ENCODE measurements around the gene PRSS33. TPM values are rescaled to one million over a fixed set of nuclear protein-coding genes. Genes with fewer than 3 reads are reported as not detected.

The PRSS33 gene, protein sequence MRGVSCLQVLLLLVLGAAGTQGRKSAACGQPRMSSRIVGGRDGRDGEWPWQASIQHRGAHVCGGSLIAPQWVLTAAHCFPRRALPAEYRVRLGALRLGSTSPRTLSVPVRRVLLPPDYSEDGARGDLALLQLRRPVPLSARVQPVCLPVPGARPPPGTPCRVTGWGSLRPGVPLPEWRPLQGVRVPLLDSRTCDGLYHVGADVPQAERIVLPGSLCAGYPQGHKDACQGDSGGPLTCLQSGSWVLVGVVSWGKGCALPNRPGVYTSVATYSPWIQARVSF
- under 1 TPM; 0.13 TPM for total RNA-seq

GRCh38 chr16:2787406-2787805, at the start of gene PRSS33:
PRSS33 (minus strand) TSS chr16:2787560; CDS start chr16:2786547, 1,013 bp downstream.
- ChIA-PET POLR2A (no interaction called here), CTCF (no interaction called here)

DNA sequence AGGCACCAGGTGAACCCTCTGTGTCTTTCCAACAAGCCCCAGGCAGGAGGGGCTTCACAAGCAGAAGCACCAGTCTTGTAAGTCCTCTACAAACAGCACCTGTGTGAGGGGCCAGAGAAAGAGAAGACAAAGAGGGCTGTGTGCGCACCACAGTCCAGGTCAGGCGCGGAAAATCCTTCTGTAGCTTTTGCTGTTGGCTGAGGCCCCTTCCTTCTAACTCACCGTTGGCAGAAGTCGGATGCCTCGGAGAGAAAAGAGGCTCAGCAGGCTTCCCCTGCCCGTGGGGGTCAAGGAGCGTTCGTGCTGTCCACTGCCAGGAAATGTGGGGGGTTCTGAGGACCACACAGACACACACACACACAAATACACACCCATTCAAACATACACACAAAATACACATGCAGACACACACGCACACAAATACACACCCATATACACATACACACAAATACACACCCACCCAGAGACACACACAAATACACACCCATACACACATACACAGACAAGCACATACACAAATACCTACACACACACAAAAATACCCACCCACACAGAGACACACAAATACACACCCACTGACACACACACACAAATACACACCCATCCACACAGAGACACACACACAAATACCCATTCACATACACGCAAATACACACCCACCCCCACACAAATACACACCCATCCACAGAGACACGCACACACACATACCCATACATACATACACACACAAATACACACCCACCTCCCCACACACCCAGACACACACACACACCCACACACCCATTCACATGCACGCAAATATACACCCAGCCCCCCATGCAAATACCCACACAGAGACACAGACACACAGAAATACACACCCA, 49.5 kb upstream of the PRSS33 start:
- POLR2A ChIA-PET = no interaction called here
- CTCF ChIA-PET = no interaction called here

- POLR2A ChIA-PET = no interaction called here
- CTCF ChIA-PET = interaction anchor here (0.6 kb wide), 1 partner anchor 96 kb away, joined by 3 read pairs; no protein-coding TSS in a partner anchor
These were observed 48.5 kb upstream of the PRSS33 start for GRCh38 chr16:2835638-2836493.

GRCh38 chr16:2834968-2835367, 47.6 kb upstream of the PRSS33 start:
- ChIA-PET POLR2A (no interaction called here), CTCF (no interaction called here)

- ChIA-PET POLR2A (no interaction called here), CTCF (no interaction called here)
These were observed 46.4 kb upstream of the PRSS33 start for GRCh38 chr16:2833776-2834175.

GRCh38 chr16:2831203-2831602, 43.8 kb upstream of the PRSS33 start:
- CTCF ChIA-PET = interaction anchor here (0.5 kb wide), 1 partner anchor 86 kb away, joined by 4 read pairs; no protein-coding TSS in a partner anchor
- POLR2A ChIA-PET = no interaction called here

DNA sequence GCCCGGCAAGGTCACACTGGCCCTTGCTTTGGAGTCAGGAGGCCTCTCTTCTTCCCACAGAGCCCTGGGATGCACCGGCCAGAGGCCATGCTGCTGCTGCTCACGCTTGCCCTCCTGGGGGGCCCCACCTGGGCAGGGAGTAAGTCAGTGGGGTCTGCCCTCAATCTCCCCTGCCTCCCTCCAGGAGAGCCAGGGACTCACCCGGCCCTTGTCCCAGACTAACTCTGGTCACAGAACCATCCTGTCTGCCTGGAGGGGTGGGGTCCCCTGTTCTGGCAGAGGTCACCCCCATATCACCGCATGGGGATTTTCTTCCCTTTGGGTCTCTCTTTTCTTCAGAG, 43.0 kb upstream of the PRSS33 start:
- CTCF ChIA-PET = no interaction called here
- POLR2A ChIA-PET = no interaction called here

- ChIA-PET POLR2A (no interaction called here), CTCF (interaction anchor here (0.6 kb wide), 1 partner anchor 45 kb away, joined by 3 read pairs; no protein-coding TSS in a partner anchor)
These were observed 42.4 kb upstream of the PRSS33 start, which contains the start of gene ZG16B for GRCh38 chr16:2829501-2830354. ZG16B (plus strand) TSS chr16:2830303; CDS start chr16:2830442, 139 bp downstream.

DNA sequence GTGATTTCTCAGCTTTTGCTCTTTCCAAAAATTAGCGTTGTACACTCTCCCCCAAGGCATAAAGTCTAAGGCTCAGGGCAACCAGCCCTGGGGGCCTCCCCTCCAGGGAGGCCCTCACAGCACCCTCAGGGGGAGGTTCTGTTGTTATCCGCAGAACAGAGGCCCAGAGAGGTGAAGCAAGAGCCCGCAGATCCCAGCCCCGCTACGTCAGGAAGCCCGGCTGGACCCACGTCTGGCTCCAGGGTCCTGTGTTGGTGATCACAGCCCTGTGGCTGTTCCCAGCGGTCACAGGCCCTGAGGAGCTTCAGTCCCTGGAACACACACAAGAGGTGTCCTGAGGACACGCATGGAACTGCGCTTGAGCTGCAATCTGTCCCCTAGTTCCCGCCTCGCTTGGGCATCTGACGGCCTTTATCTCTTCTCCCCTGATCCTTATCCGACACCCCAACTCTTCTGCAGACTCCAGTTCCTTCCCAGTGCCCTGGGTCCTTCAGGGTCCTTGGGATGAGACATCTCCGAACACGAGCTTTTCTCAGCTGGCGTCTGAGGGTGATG, 41.6 kb upstream of the PRSS33 start:
- ChIA-PET CTCF (no interaction called here), POLR2A (no interaction called here)

GRCh38 chr16:2828521-2828840, 41.1 kb upstream of the PRSS33 start:
- CTCF ChIA-PET = no interaction called here
- POLR2A ChIA-PET = no interaction called here

DNA sequence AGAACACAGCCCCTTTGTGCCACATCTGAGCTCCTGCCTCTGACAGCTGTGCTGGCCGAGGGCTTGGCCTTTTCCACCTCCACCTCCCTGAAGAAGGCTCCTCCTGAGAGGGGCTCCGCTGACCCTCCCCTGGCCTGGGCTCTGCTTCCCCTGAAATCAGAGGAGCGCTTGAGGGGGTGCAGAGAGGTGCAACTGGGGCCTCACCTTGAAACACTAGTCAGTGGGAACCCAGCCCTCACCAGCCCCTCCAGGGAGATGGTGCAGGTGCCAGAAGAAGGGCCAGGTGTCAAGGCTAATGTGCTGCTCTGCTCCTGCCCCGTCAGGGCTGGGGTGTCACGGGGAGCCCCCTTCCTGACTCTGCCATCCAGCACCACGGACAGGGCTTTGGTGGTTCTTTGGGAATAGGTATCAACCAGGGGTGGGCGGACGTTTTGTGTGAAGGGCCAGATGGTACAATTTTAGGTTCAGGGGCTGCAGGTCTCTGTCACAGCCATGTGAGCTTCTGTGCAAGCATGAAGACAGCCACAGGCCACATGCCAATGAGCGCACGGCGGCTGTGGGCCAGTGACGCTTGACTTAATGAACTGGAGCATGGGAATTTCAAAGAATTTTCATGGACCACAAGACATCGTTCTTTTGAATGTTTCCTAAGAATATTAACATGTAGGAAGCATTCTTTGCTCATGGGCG, 40.6 kb upstream of the PRSS33 start:
- ChIA-PET POLR2A (no interaction called here), CTCF (no interaction called here)

DNA sequence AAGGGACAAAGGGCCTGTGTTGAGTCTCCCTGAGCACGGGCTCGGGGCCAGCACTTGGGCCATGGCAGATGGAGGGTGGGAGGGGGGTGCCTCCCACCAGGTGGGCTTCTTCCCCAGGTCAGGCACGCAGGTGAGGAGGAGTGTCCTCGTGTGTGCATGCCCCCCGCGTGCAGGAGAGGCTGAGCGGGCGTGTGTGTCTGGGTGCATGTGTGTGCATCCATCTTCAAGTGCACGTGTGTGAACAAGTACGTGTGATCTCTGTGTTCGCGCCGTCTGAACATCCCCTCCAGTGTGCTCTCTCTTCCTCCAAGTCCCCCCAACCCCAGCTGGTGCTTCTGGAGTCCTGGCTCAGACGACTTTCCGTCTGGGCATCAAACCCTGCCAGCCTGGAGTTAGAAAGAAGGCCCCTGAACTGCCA, 40.0 kb upstream of the PRSS33 start:
- ChIA-PET POLR2A (no interaction called here), CTCF (no interaction called here)

DNA sequence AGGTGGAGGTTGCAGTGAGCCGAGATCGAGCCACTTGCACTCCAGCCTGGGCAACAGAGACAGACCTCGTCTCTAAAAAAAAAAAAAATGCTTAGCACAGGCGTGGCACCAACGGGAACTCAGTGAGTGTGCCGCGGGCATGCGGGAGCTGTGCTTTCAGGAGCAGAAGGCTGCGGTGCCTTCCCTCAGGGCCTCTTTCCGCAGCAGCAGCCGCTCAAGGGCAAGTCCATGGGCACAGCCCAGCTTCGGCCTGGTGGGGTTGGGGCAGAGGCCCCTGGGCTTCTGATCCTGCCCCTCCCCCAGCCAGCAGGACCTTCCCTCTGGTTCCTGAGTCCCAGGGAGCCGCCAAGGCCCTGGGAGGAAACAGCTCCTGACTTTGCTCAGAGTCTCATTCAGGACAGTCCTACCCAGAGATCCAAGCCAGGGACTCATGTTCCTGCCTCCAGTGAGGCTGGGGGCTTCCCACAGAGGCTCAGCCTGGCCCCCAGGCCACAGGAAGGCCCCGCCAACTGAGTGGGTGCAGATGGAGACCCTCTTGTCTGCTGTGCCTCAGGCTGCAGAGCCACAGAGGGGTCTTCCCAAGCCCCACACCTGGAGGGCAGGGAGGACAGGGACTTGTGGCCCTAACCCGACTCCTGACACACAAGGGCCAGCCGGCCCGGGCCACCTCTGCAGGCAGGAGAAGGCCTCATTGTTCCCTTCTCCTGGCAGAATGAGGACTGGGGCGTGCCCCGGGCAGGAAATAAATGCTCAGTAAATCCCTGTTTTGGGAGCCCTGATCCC, 39.4 kb upstream of the PRSS33 start:
- CTCF ChIA-PET = no interaction called here
- POLR2A ChIA-PET = no interaction called here

DNA sequence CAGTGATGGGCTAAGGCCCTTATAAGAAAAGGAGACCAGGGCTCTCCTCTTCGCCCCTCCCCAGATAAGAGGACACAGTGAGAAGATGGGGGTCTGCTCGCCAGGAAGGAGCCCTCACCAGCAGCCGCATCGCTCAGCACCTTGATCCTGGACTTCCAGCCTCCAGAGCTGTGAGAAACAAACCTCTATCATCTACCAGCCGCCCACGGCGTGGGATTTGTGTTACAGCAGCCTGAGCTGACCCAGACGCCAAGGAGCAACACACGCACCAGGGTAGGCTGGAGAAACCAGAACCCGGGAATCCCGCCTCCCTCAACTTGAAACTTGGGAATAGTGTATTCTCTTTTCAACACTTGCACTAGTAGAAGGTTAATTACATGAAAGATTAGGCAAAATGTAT, 38.5 kb upstream of the PRSS33 start:
- POLR2A ChIA-PET = no interaction called here
- CTCF ChIA-PET = no interaction called here

DNA sequence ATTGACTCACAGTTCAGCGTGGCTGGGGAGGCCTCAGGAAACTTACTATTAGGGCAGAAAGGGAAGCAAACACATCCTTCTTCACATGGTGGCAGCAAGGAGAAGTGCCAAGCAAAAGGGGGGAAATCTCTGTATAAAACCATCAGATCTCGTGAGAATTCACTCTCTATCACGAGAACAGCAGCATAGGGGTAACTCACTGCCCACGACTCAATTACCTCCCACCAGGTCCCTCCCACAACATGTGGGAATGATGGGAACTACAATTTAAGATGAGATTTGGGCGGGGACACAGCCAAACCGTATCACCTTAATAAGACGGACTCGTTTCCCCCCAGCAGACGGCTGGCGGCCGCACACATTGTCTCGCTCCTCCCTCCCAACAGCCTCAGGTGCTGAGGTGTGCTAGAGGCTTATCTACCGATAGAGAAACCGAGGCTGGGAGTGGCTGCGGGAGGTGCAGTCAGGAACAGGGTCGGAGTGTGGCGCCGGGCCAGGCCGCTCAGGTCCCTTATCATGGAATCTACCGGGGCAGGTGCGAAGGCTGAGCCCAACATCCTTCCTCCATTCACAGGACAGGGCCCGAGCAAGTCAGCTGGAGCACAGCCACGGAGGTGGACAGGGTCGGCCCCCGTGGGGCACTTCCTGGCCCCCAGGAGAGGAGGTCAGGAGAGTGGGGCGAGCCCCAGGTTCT, 37.8 kb upstream of the PRSS33 start:
- ChIA-PET CTCF (no interaction called here), POLR2A (no interaction called here)

DNA sequence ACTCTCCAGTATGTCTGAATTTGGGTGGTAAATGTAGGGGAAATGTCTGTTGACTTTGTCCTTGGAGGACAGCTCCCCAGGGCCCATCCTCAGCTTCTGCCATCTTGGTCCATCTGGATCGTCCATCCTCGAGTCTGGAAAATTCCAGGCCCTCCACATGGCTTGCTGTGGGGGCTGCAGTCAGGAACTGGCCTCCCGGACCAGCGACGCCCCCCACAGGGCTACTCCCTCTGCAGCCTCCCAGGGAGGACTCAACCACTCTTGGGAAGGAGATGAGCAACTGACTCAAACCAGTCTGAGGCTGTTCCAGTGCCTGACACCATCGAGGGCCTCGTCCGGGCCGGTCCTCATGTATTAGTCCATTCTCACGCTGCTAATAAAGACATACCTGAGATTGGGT, 37.3 kb upstream of the PRSS33 start:
- ChIA-PET POLR2A (no interaction called here), CTCF (no interaction called here)

DNA sequence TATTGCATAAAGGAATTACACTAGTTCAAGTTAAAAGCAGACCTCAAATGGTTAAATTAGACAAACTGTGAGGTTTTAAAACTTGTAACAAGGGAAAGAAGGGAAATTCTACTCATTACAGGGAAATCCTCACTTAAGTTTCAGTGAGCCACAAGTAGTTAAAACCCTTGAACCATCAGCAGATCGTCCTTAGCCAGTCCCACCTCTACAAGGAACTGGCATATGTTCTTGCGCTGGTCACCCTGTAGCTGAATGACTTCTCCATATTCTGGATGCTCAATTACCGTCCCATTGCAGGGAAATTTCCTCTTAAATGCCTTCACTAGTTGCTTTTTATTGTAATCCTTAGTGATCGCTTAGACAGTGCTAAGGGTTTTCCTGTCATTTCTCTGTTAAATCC, 35.1 kb upstream of the PRSS33 start:
- ChIA-PET CTCF (interaction anchor here (1.4 kb wide), 1 partner anchor 17 kb away, joined by 4 read pairs; no protein-coding TSS in a partner anchor), POLR2A (no interaction called here)

DNA sequence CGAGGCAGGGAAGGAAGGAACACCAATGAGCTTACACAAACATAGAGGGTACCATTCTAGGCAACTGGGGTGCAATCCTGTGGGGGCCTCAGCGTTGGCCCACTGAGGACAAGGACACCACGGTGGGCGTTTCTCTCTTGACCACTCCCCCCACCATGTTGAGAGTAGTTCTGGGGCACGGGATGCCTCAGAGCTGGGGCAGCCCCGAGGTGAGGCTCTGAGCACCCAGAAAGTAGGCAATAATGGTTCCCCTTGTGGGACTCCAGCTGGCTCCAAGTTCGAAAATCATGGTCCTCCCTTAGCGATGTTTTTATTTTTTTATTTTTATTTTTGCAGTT, 34.8 kb upstream of the PRSS33 start:
- CTCF ChIA-PET = no interaction called here
- POLR2A ChIA-PET = no interaction called here

All from activated CD8-positive, alpha-beta memory T cell treated with anti-CD3 and anti-CD28 coated beads for 36 hours (primary cell).